ACC112 (cell line): ENCODE measurements around the gene PLXDC2.
A peak's percentile ranks its signal among the peaks of the same experiment; 100 is the strongest.

Source experiments
- H2AFZ ChIP-seq: fragments of 200-600 bp; sonication (generic); one replicate; pipeline ENCODE4 v1.6.0; 2017; ENCODE audit warnings: antibody characterized with exemption, low read length; ENCODE audit not compliant: unreplicated experiment
- H3K27ac ChIP-seq: fragments of 200-600 bp; sonication (generic); 2 replicates; pipeline ENCODE4 v1.5.1; 2014; ENCODE audit warnings: low read depth, mild to moderate bottlenecking, antibody characterized with exemption, low read length, moderate library complexity
- H3K27me3 ChIP-seq: fragments of 200-600 bp; sonication (generic); 2 replicates; pipeline ENCODE4 v1.6.1; 2014; ENCODE audit warnings: mild to moderate bottlenecking, antibody characterized with exemption, low read length, moderate library complexity, mixed read lengths; ENCODE audit not compliant: insufficient read depth
- H3K36me3 ChIP-seq: fragments of 200-600 bp; sonication (generic); 2 replicates; pipeline ENCODE4 v1.6.1; 2016; ENCODE audit warnings: mild to moderate bottlenecking, antibody characterized with exemption, low read length, moderate library complexity, mixed read lengths; ENCODE audit not compliant: insufficient read depth
- H3K4me1 ChIP-seq: fragments of 200-600 bp; sonication (generic); one replicate; pipeline ENCODE4 v1.6.1; 2016; ENCODE audit warnings: low read length, mixed read lengths; ENCODE audit not compliant: insufficient read depth, unreplicated experiment, control insufficient read depth
- H3K4me3 ChIP-seq: fragments of 200-600 bp; sonication (generic); 2 replicates; pipeline ENCODE4 v1.5.1; 2014; ENCODE audit warnings: mild to moderate bottlenecking, low read depth, low read length
- H3K79me2 ChIP-seq: fragments of 200-600 bp; sonication (generic); one replicate; pipeline ENCODE4 v1.6.0; 2016; ENCODE audit warnings: low read length; ENCODE audit not compliant: control insufficient read depth, unreplicated experiment, insufficient read depth

PLXDC2 gene

GRCh38 chr10:20004087-20004523, 187.9 kb downstream of the PLXDC2 start:
- no peaks in the 10 kb centered on the region for H3K27me3 ChIP-seq
- peak overlapping the region; percentile 56 for H3K4me3 ChIP-seq
- peak overlapping the region; percentile 79 for H2AFZ ChIP-seq
- H3K4me1 ChIP-seq = peaks cover 15% of the 10 kb centered on the region
- peak overlapping the region; percentile 97 for H3K27ac ChIP-seq
- H3K36me3 ChIP-seq = no peaks in the 10 kb centered on the region
- H3K79me2 ChIP-seq = no peaks in the 10 kb centered on the region

GRCh38 chr10:20005638-20006037, 189.4 kb downstream of the PLXDC2 start:
- H3K4me1 ChIP-seq = peaks cover 15% of the 10 kb centered on the region
- no peaks in the 10 kb centered on the region for H3K36me3 ChIP-seq
- no peaks in the 10 kb centered on the region for H3K79me2 ChIP-seq
- H3K27me3 ChIP-seq = no peaks in the 10 kb centered on the region
- H2AFZ ChIP-seq = no peak overlapping the region
- no peak overlapping the region for H3K4me3 ChIP-seq
- H3K27ac ChIP-seq = no peak overlapping the region

- Histone ChIP-seq H3K79me2 (no peaks in the 10 kb centered on the region), H3K4me1 (peaks cover 15% of the 10 kb centered on the region), H3K27ac (no peak overlapping the region), H2AFZ (no peak overlapping the region), H3K4me3 (no peak overlapping the region), H3K36me3 (no peaks in the 10 kb centered on the region), H3K27me3 (no peaks in the 10 kb centered on the region)
Observed at GRCh38 chr10:20006169-20006870, 190.1 kb downstream of the PLXDC2 start.

GRCh38 chr10:20007426-20007825, 191.2 kb downstream of the PLXDC2 start:
- Histone ChIP-seq H3K27ac (no peak overlapping the region), H2AFZ (no peak overlapping the region)

GRCh38 chr10:20013991-20014750, 197.9 kb downstream of the PLXDC2 start:
- no peaks in the 10 kb centered on the region for H3K4me1 ChIP-seq
- no peak overlapping the region for H3K4me3 ChIP-seq
- H2AFZ ChIP-seq = no peak overlapping the region
- no peaks in the 10 kb centered on the region for H3K36me3 ChIP-seq
- H3K27ac ChIP-seq = no peak overlapping the region
- no peaks in the 10 kb centered on the region for H3K79me2 ChIP-seq
- H3K27me3 ChIP-seq = no peaks in the 10 kb centered on the region

More at GRCh38 chr10:20007426-20007825, 191.2 kb downstream of the PLXDC2 start:
- H3K79me2 ChIP-seq = no peaks in the 10 kb centered on the region
- peaks cover 15% of the 10 kb centered on the region for H3K4me1 ChIP-seq
- H3K4me3 ChIP-seq = no peak overlapping the region
- no peaks in the 10 kb centered on the region for H3K36me3 ChIP-seq
- no peaks in the 10 kb centered on the region for H3K27me3 ChIP-seq

GRCh38 chr10:20017961-20018360, 201.7 kb downstream of the PLXDC2 start:
- H2AFZ ChIP-seq = no peak overlapping the region
- no peaks in the 10 kb centered on the region for H3K27me3 ChIP-seq
- no peak overlapping the region for H3K4me3 ChIP-seq
- H3K79me2 ChIP-seq = no peaks in the 10 kb centered on the region
- no peaks in the 10 kb centered on the region for H3K36me3 ChIP-seq
- H3K4me1 ChIP-seq = no peaks in the 10 kb centered on the region
- no peak overlapping the region for H3K27ac ChIP-seq

- H3K27me3 ChIP-seq = no peaks in the 10 kb centered on the region
- no peak overlapping the region for H3K27ac ChIP-seq
- H3K4me3 ChIP-seq = no peak overlapping the region
- H3K79me2 ChIP-seq = no peaks in the 10 kb centered on the region
- H3K4me1 ChIP-seq = no peaks in the 10 kb centered on the region
- H2AFZ ChIP-seq = no peak overlapping the region
- no peaks in the 10 kb centered on the region for H3K36me3 ChIP-seq
Observed at GRCh38 chr10:20020677-20021076, 204.4 kb downstream of the PLXDC2 start.

GRCh38 chr10:20029523-20029922, 213.3 kb downstream of the PLXDC2 start:
- Histone ChIP-seq H2AFZ (no peak overlapping the region), H3K36me3 (no peaks in the 10 kb centered on the region), H3K4me1 (no peaks in the 10 kb centered on the region), H3K27me3 (no peaks in the 10 kb centered on the region), H3K79me2 (no peaks in the 10 kb centered on the region), H3K4me3 (no peak overlapping the region), H3K27ac (no peak overlapping the region)

GRCh38 chr10:20033476-20033875, 217.2 kb downstream of the PLXDC2 start:
- no peak overlapping the region for H3K4me3 ChIP-seq
- no peaks in the 10 kb centered on the region for H3K4me1 ChIP-seq
- H2AFZ ChIP-seq = no peak overlapping the region
- H3K27ac ChIP-seq = no peak overlapping the region
- no peaks in the 10 kb centered on the region for H3K79me2 ChIP-seq
- no peaks in the 10 kb centered on the region for H3K36me3 ChIP-seq
- no peaks in the 10 kb centered on the region for H3K27me3 ChIP-seq

- Histone ChIP-seq H3K4me1 (no peaks in the 10 kb centered on the region), H3K27me3 (no peaks in the 10 kb centered on the region), H2AFZ (no peak overlapping the region), H3K79me2 (no peaks in the 10 kb centered on the region), H3K36me3 (no peaks in the 10 kb centered on the region), H3K27ac (no peak overlapping the region), H3K4me3 (no peak overlapping the region)
Observed at GRCh38 chr10:20034732-20035131, 218.5 kb downstream of the PLXDC2 start.

- Histone ChIP-seq H3K79me2 (no peaks in the 10 kb centered on the region), H3K4me3 (no peak overlapping the region), H3K4me1 (no peaks in the 10 kb centered on the region), H3K36me3 (no peaks in the 10 kb centered on the region), H3K27me3 (no peaks in the 10 kb centered on the region), H2AFZ (no peak overlapping the region), H3K27ac (no peak overlapping the region)
Observed at GRCh38 chr10:20040012-20040411, 223.8 kb downstream of the PLXDC2 start.
